HCT116 (cell line): ENCODE results near the gene COX6B2. TPM values are rescaled to one million over a fixed set of nuclear protein-coding genes. Genes with fewer than 3 reads are reported as not detected.

ENCODE experiments used
- ATAC-seq: fragments of 200-7000 bp; cut with Tn5 transposase; 2 replicates; pipeline ENCODE4 v1.9.1; 2020; ENCODE audit warnings: mild to moderate bottlenecking, moderate library complexity
- BruUV-seq: library from RNA; stranded (reverse); fragments of 400-500 nt; replicated peaks from 2 replicates; lab custom pipeline; 2021; lab: Mats Ljungman, UMichigan
- CTCF ChIA-PET: fragments of 300-600 bp; sonication (Branson Sonifier 250); formaldehyde crosslinking; loops from one replicate; lab custom pipeline; 2021; ENCODE audit warnings: antibody characterized with exemption; lab: Charles Lee
- POLR2A ChIA-PET: fragments of 300-600, 350-600 bp; sonication (Branson Sonifier 250); formaldehyde crosslinking; loops from one replicate; lab custom pipeline; 2021; ENCODE audit warnings: antibody characterized with exemption; lab: Charles Lee
- RAD21 ChIA-PET, 2 experiments: fragments of 300-600 bp; sonication (Branson Sonifier 250); formaldehyde crosslinking; loops; one replicate each; lab custom pipeline; 2023; ENCODE audit warnings: low total read pairs in 2 of 2; ENCODE audit not compliant: uncharacterized antibody in 2 of 2, unreplicated experiment in 2 of 2, low non-redundant PET in 1 of 2; lab: Charles Lee
- DNase-seq: peaks from one replicate; pipeline ENCODE4 v3.0.0-alpha.2; 2010; ENCODE audit warnings: low read depth, low spot score
- H2AFZ ChIP-seq: fragments of 200-600 bp; shearing (Covaris generic), sonication (generic); 2 replicates; pipeline ENCODE4 v1.6.1; 2017; ENCODE audit warnings: low read depth, mixed run types, mixed read lengths, antibody characterized with exemption, low read length; ENCODE audit not compliant: poor library complexity, severe bottlenecking
- H3K27ac ChIP-seq: 2 replicates; pipeline ENCODE4 v1.5.1; 2012; ENCODE audit warnings: low read depth, low read length
- H3K27me3 ChIP-seq: fragments of 200-600 bp; sonication (generic); 2 replicates; pipeline ENCODE4 v1.6.1; 2016; ENCODE audit warnings: mixed run types, low read length, mixed read lengths; ENCODE audit not compliant: insufficient read depth
- H3K36me3 ChIP-seq, 2 experiments: fragments of 200-500 bp in 1 of 2; fragments of 200-600 bp in 1 of 2; sonication (Bioruptor generic) in 1 of 2; sonication (generic) in 1 of 2; 2 replicates each; pipeline versions ENCODE4 v1.5.1 to v1.6.1; 2014 to 2016; ENCODE audit warnings: low read length in 2 of 2, inconsistent platforms in 1 of 2, mixed read lengths in 1 of 2, mixed run types in 1 of 2; ENCODE audit not compliant: insufficient read depth in 2 of 2, control insufficient read depth in 1 of 2
- H3K4me1 ChIP-seq, 2 experiments: fragments of 200-600 bp in 1 of 2; sonication (generic) in 1 of 2; 2 replicates each; pipeline versions ENCODE4 v1.5.1 to v1.6.1; 2012 to 2017; ENCODE audit warnings: low read length in 2 of 2, inconsistent platforms in 1 of 2, mild to moderate bottlenecking in 1 of 2, mixed read lengths in 1 of 2, mixed run types in 1 of 2, moderate library complexity in 1 of 2; ENCODE audit not compliant: insufficient read depth in 2 of 2, control insufficient read depth in 1 of 2
- H3K4me2 ChIP-seq: fragments of 200-600 bp; sonication (generic); 2 replicates; pipeline ENCODE4 v1.6.1; 2017; ENCODE audit warnings: mixed run types, low read length, mixed read lengths
- H3K4me3 ChIP-seq, 2 experiments: fragments of 200-600 bp in 1 of 2; sonication (generic) in 1 of 2; replicated peaks in 1 of 2; 2 replicates each; pipeline ENCODE4 v1.5.1; 2011 to 2016; ENCODE audit warnings: low read length in 2 of 2, control low read depth in 1 of 2, low read depth in 1 of 2, mild to moderate bottlenecking in 1 of 2, mixed read lengths in 1 of 2, mixed run types in 1 of 2
- H3K79me2 ChIP-seq: fragments of 200-600 bp; sonication (generic); 2 replicates; pipeline ENCODE4 v1.6.1; 2017; ENCODE audit warnings: mild to moderate bottlenecking, mixed run types, low read length, moderate library complexity, mixed read lengths; ENCODE audit not compliant: insufficient read depth
- H3K9ac ChIP-seq: fragments of 200-600 bp; sonication (generic); 2 replicates; pipeline ENCODE4 v1.6.1; 2016; ENCODE audit warnings: low read length, mixed read lengths
- H3K9me2 ChIP-seq: fragments of 200-600 bp; sonication (generic), shearing (Covaris generic); 2 replicates; pipeline ENCODE4 v1.6.1; 2017; ENCODE audit warnings: mixed run types, mild to moderate bottlenecking, moderate library complexity; ENCODE audit not compliant: insufficient read depth
- H3K9me3 ChIP-seq, 2 experiments: fragments of 200-500 bp in 1 of 2; fragments of 200-600 bp in 1 of 2; sonication (Bioruptor generic) in 1 of 2; sonication (generic) in 1 of 2; 2 replicates each; pipeline ENCODE4 v1.6.1; 2014 to 2017; ENCODE audit warnings: low read length in 2 of 2, mixed read lengths in 2 of 2, inconsistent platforms in 1 of 2, low read depth in 1 of 2, mild to moderate bottlenecking in 1 of 2, mixed run types in 1 of 2, moderate library complexity in 1 of 2; ENCODE audit not compliant: control insufficient read depth in 1 of 2, insufficient read depth in 1 of 2
- H4K20me1 ChIP-seq: fragments of 200-600 bp; sonication (generic), shearing (Covaris generic); 2 replicates; pipeline ENCODE4 v1.6.1; 2017; ENCODE audit warnings: mixed run types, mild to moderate bottlenecking, moderate library complexity; ENCODE audit not compliant: insufficient read depth
- CEBPB ChIP-seq: IDR thresholded peaks from 2 replicates; pipeline ENCODE4 v1.6.1; 2012; ENCODE audit warnings: low read depth
- CTCF ChIP-seq, 3 experiments: fragments of 200-600 bp in 1 of 3; sonication (generic) in 1 of 3; IDR thresholded peaks in 2 of 3; conservative IDR thresholded peaks in 1 of 3; 2 replicates each; pipeline ENCODE4 v1.5.1; 2012 to 2017; ENCODE audit warnings: low read depth in 2 of 3, low read length in 2 of 3, antibody characterized with exemption in 1 of 3, borderline replicate concordance in 1 of 3, control low read depth in 1 of 3, mild to moderate bottlenecking in 1 of 3, mixed read lengths in 1 of 3, mixed run types in 1 of 3, moderate library complexity in 1 of 3; ENCODE audit not compliant: insufficient read depth in 1 of 3
- EGR1 ChIP-seq: IDR thresholded peaks from 2 replicates; pipeline ENCODE4 v1.6.1; 2012; ENCODE audit warnings: low read depth
- EZH2phosphoT487 ChIP-seq: fragments of 200-600 bp; IDR thresholded peaks from 2 replicates; pipeline ENCODE4 v1.6.1; 2018; ENCODE audit warnings: antibody characterized with exemption, borderline replicate concordance
- FOSL1 ChIP-seq: IDR thresholded peaks from 2 replicates; pipeline ENCODE4 v1.6.1; 2012; ENCODE audit warnings: low read depth
- POLR2AphosphoS5 ChIP-seq: IDR thresholded peaks from 2 replicates; pipeline ENCODE4 v1.6.1; 2011; ENCODE audit warnings: mild to moderate bottlenecking, low read depth, low read length, moderate library complexity
- SIN3A ChIP-seq: IDR thresholded peaks from 2 replicates; pipeline ENCODE4 v1.6.1; 2012; ENCODE audit warnings: low read depth
- SP1 ChIP-seq: IDR thresholded peaks from 2 replicates; pipeline ENCODE4 v1.6.1; 2012; ENCODE audit warnings: low read depth
- SRF ChIP-seq: IDR thresholded peaks from 2 replicates; pipeline ENCODE4 v1.6.1; 2012; ENCODE audit warnings: low read depth
- ZNF274 ChIP-seq: fragments of 200-500 bp; sonication (Bioruptor generic); IDR thresholded peaks from 2 replicates; pipeline ENCODE4 v1.6.1; 2014; ENCODE audit warnings: mild to moderate bottlenecking, low read depth, low read length, inconsistent platforms
- intact Hi-C: fragments of 100-400 bp; cut with micrococcal nuclease; formaldehyde crosslinking; loops from 2 replicates; pipeline ENCODE4 v1.10.0; 2022
- total RNA-seq: library from RNA; stranded (reverse); gene quantifications from one replicate; pipeline ENCODE4 v1.2.1, GENCODE V29; 2021; ENCODE audit not compliant: unreplicated experiment
- TF ChIP-seq, protein P1 (sequence below): IDR thresholded peaks from 2 replicates; pipeline ENCODE4 v1.6.1; 2012
- TF ChIP-seq, protein P2 (sequence below): IDR thresholded peaks from 2 replicates; pipeline ENCODE4 v1.6.1; 2012; ENCODE audit warnings: low read depth
- TF ChIP-seq, protein P3 (sequence below): IDR thresholded peaks from 2 replicates; pipeline ENCODE4 v1.6.1; 2012

Gene COX6B2
- total RNA-seq, 1 experiment from 2014 or later = 2.4 TPM

GRCh38 chr19:55365245-55365644 lies 10.7 kb upstream of the COX6B2 start:
- intact Hi-C loops = no loop called here
- Histone ChIP-seq H3K4me2 (no peak overlapping the region), H3K9me2 (no peaks in the 10 kb centered on the region), H4K20me1 (no peaks in the 10 kb centered on the region), H3K27me3 (no peaks in the 10 kb centered on the region), H3K9ac (no peak overlapping the region), H3K79me2 (no peaks in the 10 kb centered on the region), H3K4me1 (peaks cover 3 to 17% of the 10 kb centered on the region in 2 experiments; a peak in 3 of 4 replicates), H3K9me3 (no peaks in the 10 kb centered on the region), H3K27ac (no peak overlapping the region), H3K4me3 (no peak overlapping the region), H3K36me3 (no peaks in the 10 kb centered on the region), H2AFZ (no peak overlapping the region)
- BruUV-seq = no TSS peak
- CTCF ChIA-PET = no interaction called here
- no peak for TF ChIP-seq ZNF274
- TF ChIP-seq, protein P1, sequence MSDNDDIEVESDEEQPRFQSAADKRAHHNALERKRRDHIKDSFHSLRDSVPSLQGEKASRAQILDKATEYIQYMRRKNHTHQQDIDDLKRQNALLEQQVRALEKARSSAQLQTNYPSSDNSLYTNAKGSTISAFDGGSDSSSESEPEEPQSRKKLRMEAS = no peak
- no peak for TF ChIP-seq SP1
- no peak for TF ChIP-seq CEBPB
- no peak for TF ChIP-seq EZH2phosphoT487
- no peak for TF ChIP-seq SIN3A
- TF ChIP-seq, protein P2, sequence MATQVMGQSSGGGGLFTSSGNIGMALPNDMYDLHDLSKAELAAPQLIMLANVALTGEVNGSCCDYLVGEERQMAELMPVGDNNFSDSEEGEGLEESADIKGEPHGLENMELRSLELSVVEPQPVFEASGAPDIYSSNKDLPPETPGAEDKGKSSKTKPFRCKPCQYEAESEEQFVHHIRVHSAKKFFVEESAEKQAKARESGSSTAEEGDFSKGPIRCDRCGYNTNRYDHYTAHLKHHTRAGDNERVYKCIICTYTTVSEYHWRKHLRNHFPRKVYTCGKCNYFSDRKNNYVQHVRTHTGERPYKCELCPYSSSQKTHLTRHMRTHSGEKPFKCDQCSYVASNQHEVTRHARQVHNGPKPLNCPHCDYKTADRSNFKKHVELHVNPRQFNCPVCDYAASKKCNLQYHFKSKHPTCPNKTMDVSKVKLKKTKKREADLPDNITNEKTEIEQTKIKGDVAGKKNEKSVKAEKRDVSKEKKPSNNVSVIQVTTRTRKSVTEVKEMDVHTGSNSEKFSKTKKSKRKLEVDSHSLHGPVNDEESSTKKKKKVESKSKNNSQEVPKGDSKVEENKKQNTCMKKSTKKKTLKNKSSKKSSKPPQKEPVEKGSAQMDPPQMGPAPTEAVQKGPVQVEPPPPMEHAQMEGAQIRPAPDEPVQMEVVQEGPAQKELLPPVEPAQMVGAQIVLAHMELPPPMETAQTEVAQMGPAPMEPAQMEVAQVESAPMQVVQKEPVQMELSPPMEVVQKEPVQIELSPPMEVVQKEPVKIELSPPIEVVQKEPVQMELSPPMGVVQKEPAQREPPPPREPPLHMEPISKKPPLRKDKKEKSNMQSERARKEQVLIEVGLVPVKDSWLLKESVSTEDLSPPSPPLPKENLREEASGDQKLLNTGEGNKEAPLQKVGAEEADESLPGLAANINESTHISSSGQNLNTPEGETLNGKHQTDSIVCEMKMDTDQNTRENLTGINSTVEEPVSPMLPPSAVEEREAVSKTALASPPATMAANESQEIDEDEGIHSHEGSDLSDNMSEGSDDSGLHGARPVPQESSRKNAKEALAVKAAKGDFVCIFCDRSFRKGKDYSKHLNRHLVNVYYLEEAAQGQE = no peak
- no peak for TF ChIP-seq FOSL1
- TF ChIP-seq CTCF (IDR thresholded peaks at IDR 0.05 in 2 of 3, conservative IDR thresholded peaks at IDR 0.05 in 1 of 3; ENCODE audit: borderline replicate concordance in 1 of 3, insufficient read depth in 1 of 3, low read depth in 2 of 3, low read length in 2 of 3) = no peak
- TF ChIP-seq, protein P3, sequence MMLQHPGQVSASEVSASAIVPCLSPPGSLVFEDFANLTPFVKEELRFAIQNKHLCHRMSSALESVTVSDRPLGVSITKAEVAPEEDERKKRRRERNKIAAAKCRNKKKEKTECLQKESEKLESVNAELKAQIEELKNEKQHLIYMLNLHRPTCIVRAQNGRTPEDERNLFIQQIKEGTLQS = no peak
- TF ChIP-seq EGR1 = no peak
- TF ChIP-seq SRF = no peak
- no peak for TF ChIP-seq POLR2AphosphoS5
- POLR2A ChIA-PET = no interaction called here
- no peak for ATAC-seq
- RAD21 ChIA-PET = no interaction called here
- DNase-seq = no peak
